ENCODE data around the gene AOAH. TPM values are rescaled to one million over a fixed set of nuclear protein-coding genes. Genes with fewer than 3 reads are reported as not detected.

Gene AOAH
- total RNA-seq, 1 donor from 2014 or later, result not detected

DNA sequence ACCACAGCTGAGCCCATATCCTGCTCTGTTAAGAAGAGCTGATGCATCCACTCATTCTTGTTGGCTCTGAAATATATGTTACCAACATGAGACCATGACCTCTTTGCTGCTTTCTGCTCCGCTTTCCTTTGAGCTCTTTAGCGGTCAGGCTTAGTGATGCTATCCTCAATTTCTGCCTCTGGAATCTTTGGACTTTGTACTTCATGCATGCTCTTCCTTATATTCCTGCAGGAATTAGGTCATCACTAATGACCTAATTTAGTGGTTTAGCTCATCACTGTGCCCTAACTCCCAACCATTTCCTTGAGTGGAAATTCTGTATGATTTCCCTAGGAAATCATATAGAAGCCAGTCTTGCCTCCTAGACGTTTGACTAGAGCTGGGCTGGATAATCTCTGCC is 119.5 kb downstream of the AOAH start:
- DNase-seq (ENCODE audit: extremely low spot score, unreplicated experiment), result no peak
- no peaks in the 10 kb centered on the region for H3K36me3 Mint-ChIP-seq (ENCODE audit: unreplicated experiment)
- H3K9me3 Mint-ChIP-seq (ENCODE audit: unreplicated experiment), result no peaks in the 10 kb centered on the region
- peaks cover 5% of the 10 kb centered on the region for H3K27me3 Mint-ChIP-seq (ENCODE audit: unreplicated experiment)
- peaks cover 22% of the 10 kb centered on the region for H3K4me1 Mint-ChIP-seq (ENCODE audit: unreplicated experiment)
- H3K4me3 Mint-ChIP-seq (ENCODE audit: unreplicated experiment), result no peak overlapping the region
- TF ChIP-seq, protein P1, sequence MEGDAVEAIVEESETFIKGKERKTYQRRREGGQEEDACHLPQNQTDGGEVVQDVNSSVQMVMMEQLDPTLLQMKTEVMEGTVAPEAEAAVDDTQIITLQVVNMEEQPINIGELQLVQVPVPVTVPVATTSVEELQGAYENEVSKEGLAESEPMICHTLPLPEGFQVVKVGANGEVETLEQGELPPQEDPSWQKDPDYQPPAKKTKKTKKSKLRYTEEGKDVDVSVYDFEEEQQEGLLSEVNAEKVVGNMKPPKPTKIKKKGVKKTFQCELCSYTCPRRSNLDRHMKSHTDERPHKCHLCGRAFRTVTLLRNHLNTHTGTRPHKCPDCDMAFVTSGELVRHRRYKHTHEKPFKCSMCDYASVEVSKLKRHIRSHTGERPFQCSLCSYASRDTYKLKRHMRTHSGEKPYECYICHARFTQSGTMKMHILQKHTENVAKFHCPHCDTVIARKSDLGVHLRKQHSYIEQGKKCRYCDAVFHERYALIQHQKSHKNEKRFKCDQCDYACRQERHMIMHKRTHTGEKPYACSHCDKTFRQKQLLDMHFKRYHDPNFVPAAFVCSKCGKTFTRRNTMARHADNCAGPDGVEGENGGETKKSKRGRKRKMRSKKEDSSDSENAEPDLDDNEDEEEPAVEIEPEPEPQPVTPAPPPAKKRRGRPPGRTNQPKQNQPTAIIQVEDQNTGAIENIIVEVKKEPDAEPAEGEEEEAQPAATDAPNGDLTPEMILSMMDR (IDR thresholded peaks at IDR 0.05), result no peak
- H3K27ac Mint-ChIP-seq (ENCODE audit: unreplicated experiment), result no peak overlapping the region

DNA sequence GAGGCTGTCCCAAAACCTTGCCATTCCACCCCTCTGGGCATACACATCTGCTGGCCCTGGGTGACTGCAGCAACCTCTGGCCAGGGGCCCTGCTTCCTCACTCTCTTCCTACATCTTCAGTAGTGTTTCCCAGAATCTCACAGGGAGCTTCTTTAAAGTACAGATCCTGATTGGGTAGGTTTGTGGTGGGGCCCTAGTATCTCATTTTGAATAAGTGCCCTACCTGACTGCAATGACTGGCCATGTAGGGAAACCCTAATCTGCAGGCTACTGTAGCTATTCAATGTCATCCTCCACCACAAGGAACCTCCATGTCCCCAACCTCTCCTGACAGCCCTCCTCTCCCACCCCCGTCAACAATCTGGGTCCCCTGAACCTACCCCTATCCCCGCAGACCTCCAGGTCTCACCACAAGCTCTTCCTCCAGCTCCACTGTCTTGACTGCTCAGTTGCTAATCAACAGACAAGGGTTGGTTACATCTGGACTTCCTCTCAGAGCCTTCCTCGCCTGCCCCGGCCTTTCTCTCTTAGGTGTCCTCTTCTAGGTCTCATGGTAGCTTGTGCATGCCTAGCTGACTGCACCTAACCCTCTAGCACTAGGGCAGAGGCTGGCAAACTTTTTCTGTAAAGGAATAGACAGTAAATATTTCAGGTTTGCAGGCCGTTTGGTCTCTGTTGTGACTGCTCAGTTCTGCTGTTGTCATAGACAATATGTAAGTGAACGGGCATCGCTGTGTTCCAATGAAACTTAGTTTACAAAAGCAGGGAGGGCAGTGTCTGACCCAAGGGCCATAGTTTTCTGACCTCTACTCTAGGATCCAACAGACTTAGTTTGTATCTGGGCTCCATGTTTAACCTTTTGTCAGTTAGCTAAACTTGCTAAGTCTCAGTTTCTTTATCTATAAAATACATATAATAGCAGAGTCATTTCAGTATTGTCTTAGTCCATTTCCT is 121.1 kb downstream of the AOAH start:
- H3K36me3 Mint-ChIP-seq (ENCODE audit: unreplicated experiment), result no peaks in the 10 kb centered on the region
- TF ChIP-seq, protein P1 (IDR thresholded peaks at IDR 0.05), result no peak
- no peak overlapping the region for H3K27ac Mint-ChIP-seq (ENCODE audit: unreplicated experiment)
- peaks cover 22% of the 10 kb centered on the region for H3K4me1 Mint-ChIP-seq (ENCODE audit: unreplicated experiment)
- DNase-seq (ENCODE audit: extremely low spot score, unreplicated experiment), result no peak
- H3K4me3 Mint-ChIP-seq (ENCODE audit: unreplicated experiment), result no peak overlapping the region
- no peaks in the 10 kb centered on the region for H3K9me3 Mint-ChIP-seq (ENCODE audit: unreplicated experiment)
- peaks cover 5% of the 10 kb centered on the region for H3K27me3 Mint-ChIP-seq (ENCODE audit: unreplicated experiment)

DNA sequence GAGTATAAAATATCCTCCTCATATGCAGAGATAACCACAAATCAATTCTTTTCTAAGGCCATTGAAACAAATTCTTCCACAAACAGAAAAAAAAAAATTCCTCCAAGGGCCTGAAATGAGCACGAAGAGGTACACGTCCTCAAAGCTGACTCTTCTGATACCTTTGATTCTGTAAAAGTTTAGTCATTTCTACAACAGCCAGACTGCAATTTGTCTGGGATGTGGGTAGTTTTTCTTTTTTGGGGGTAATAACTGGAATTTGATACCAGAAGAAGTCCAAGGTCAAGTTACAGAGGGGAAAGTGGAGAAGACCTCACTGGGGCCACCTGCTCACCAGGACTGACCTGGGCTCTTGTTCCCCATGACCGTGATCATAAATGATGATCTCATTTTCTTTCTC is 121.8 kb downstream of the AOAH start:
- TF ChIP-seq, protein P1 (IDR thresholded peaks at IDR 0.05), result no peak
- Mint-ChIP-seq H3K4me1 (ENCODE audit: unreplicated experiment) (peaks cover 22% of the 10 kb centered on the region), H3K9me3 (ENCODE audit: unreplicated experiment) (no peaks in the 10 kb centered on the region), H3K27me3 (ENCODE audit: unreplicated experiment) (peaks cover 5% of the 10 kb centered on the region), H3K27ac (ENCODE audit: unreplicated experiment) (no peak overlapping the region), H3K4me3 (ENCODE audit: unreplicated experiment) (no peak overlapping the region), H3K36me3 (ENCODE audit: unreplicated experiment) (no peaks in the 10 kb centered on the region)
- DNase-seq (ENCODE audit: extremely low spot score, unreplicated experiment), result no peak

DNA sequence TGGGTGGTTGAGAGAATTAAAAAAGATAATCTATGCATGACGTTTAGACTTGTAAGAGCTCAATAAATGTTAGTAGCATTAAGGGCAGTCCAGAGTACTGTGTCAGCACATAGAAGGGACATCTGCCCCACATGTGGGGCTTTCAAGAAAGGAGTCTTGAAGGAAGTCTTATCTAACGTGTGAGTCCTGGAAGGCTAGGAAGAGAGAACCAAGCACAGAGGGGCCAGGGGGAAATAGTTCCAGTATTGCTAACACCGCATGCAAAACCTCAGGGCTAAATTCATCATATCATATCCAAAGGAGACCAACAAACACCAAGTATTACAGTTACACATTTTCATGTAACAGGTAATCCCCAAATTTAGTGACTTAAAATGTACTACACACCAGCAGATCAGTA is 122.7 kb downstream of the AOAH start:
- DNase-seq (ENCODE audit: extremely low spot score, unreplicated experiment), result no peak
- Mint-ChIP-seq H3K36me3 (ENCODE audit: unreplicated experiment) (no peaks in the 10 kb centered on the region), H3K27ac (ENCODE audit: unreplicated experiment) (no peak overlapping the region), H3K4me3 (ENCODE audit: unreplicated experiment) (no peak overlapping the region), H3K4me1 (ENCODE audit: unreplicated experiment) (peaks cover 22% of the 10 kb centered on the region), H3K9me3 (ENCODE audit: unreplicated experiment) (no peaks in the 10 kb centered on the region), H3K27me3 (ENCODE audit: unreplicated experiment) (peaks cover 1% of the 10 kb centered on the region)
- TF ChIP-seq, protein P1 (IDR thresholded peaks at IDR 0.05), result no peak

DNA sequence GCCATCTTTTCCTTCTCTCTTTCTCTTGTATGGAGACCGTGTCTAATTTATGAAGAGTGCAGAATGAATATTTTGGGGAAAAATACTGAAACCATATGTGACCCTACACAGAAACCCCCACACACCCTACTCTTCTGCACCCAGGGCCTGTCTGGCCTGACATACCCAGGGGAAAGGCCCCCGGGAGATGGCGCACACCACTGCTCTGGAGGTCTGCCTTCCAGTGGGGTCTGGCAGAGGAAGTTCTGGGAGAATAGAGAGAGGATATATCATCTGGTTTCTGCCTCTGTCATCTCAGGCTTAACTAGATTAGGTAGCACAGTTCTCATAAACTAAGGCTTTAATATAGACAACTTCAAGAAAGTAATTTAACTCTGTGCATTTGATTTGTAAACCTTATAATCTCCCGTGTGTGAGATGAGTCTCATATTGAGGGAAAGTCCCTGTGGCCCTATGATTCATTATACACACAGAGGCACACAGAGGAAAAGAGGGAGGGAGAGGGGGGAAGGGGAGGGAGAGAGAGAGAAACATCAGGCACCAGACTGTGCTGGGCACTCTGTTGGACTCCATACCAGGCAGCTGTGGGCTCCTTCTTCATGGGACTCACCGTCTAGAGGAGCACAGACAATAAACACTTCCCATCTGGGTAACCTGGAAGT is 123.3 kb downstream of the AOAH start:
- H3K36me3 Mint-ChIP-seq (ENCODE audit: unreplicated experiment), result no peaks in the 10 kb centered on the region
- DNase-seq (ENCODE audit: extremely low spot score, unreplicated experiment), result no peak
- no peak overlapping the region for H3K4me3 Mint-ChIP-seq (ENCODE audit: unreplicated experiment)
- H3K27me3 Mint-ChIP-seq (ENCODE audit: unreplicated experiment), result no peaks in the 10 kb centered on the region
- TF ChIP-seq, protein P1 (IDR thresholded peaks at IDR 0.05), result no peak
- peaks cover 22% of the 10 kb centered on the region for H3K4me1 Mint-ChIP-seq (ENCODE audit: unreplicated experiment)
- no peak overlapping the region for H3K27ac Mint-ChIP-seq (ENCODE audit: unreplicated experiment)
- H3K9me3 Mint-ChIP-seq (ENCODE audit: unreplicated experiment), result no peaks in the 10 kb centered on the region
